Prostate gland (tissue), 2 donors: ENCODE measurements around the gene BDKRB2.

Experiments
- CTCF ChIP-seq, 4 experiments: fragments of 200-600 bp in 2 of 4; fragments of 450-650 bp in 2 of 4; sonication (generic) in 2 of 4; IDR thresholded peaks; 1 replicate in 3 of 4; 2 replicates in 1 of 4; pipeline ENCODE4 v1.5.1; 2016 to 2019; ENCODE audit warnings: antibody characterized with exemption in 4 of 4, mild to moderate bottlenecking in 2 of 4, moderate library complexity in 2 of 4
- POLR2A ChIP-seq: fragments of 450-650 bp; IDR thresholded peaks from one replicate; pipeline ENCODE4 v1.6.1; 2016; ENCODE audit warnings: antibody characterized with exemption, mild to moderate bottlenecking

GRCh38 chr14:96194262-96194656 is 10.4 kb upstream of the BDKRB2 start:
- no peak for TF ChIP-seq CTCF (IDR thresholded peaks at IDR 0.05)
- no peak for TF ChIP-seq POLR2A
